GM12878 (cell line): ENCODE results near the gene GAS2. TPM values are rescaled to one million over a fixed set of nuclear protein-coding genes. Genes with fewer than 3 reads are reported as not detected.
A peak's percentile ranks its signal among the peaks of the same experiment; 100 is the strongest.

ENCODE experiments used
- ATAC-seq: fragments of 200-7000 bp; cut with Tn5 transposase; 3 replicates; pipeline ENCODE4 v1.9.1; 2020; ENCODE audit warnings: mild to moderate bottlenecking, moderate library complexity
- BruUV-seq: library from RNA; stranded (reverse); fragments of 400-500 nt; replicated peaks from 2 replicates; lab custom pipeline; 2021; lab: Mats Ljungman, UMichigan
- CTCF ChIA-PET: fragments of 300-600 bp; sonication (Branson Sonifier 250); formaldehyde crosslinking; extraction: SDS; loops from one replicate; lab custom pipeline; 2021; ENCODE audit warnings: inconsistent platforms; lab: Yijun Ruan, JAX
- POLR2A ChIA-PET: fragments of 350-600 bp; formaldehyde crosslinking; extraction: SDS; loops from one replicate; lab custom pipeline; 2021; ENCODE audit warnings: inconsistent platforms; lab: Charles Lee
- RAD21 ChIA-PET: fragments of 300-600 bp; sonication (Branson Sonifier 250); formaldehyde crosslinking; loops from one replicate; lab custom pipeline; 2023; ENCODE audit warnings: antibody characterized with exemption; ENCODE audit not compliant: unreplicated experiment; lab: Charles Lee
- SMC1A ChIA-PET: fragments of 300-600 bp; sonication (Branson Sonifier 250); formaldehyde crosslinking; loops from one replicate; lab custom pipeline; 2023; ENCODE audit not compliant: unreplicated experiment, uncharacterized antibody; lab: Charles Lee
- DNase-seq: peaks from one replicate; pipeline ENCODE4 v3.0.0-alpha.2; 2011; ENCODE audit warnings: low read depth, low spot score
- FAIRE-seq: peaks from 3 replicates; lab custom pipeline; 2011; peaks lifted over from hg19 to GRCh38; lab: Jason Lieb, UNC
- H2AFZ ChIP-seq: 2 replicates; pipeline ENCODE4 v1.6.0; 2011; ENCODE audit warnings: low read depth, low read length, control low read depth; ENCODE audit not compliant: control insufficient read depth
- H3K27ac ChIP-seq: 2 replicates; pipeline ENCODE4 v1.5.1; 2011; ENCODE audit warnings: control low read depth; ENCODE audit not compliant: control insufficient read depth, insufficient read depth
- H3K27me3 ChIP-seq, 2 experiments: replicated peaks in 1 of 2; 2 replicates each; pipeline versions ENCODE4 v1.6.0 to v1.6.1; 2011; ENCODE audit warnings: low read length in 1 of 2; ENCODE audit not compliant: control insufficient read depth in 2 of 2, insufficient read depth in 2 of 2
- H3K36me3 ChIP-seq, 2 experiments: 2 replicates each; pipeline ENCODE4 v1.5.1; 2011; ENCODE audit warnings: low read length in 1 of 2; ENCODE audit not compliant: control insufficient read depth in 2 of 2, insufficient read depth in 2 of 2
- H3K4me1 ChIP-seq: 2 replicates; pipeline ENCODE4 v1.6.1; 2011; ENCODE audit warnings: mild to moderate bottlenecking, low read length, moderate library complexity, mixed read lengths; ENCODE audit not compliant: control insufficient read depth, insufficient read depth
- H3K4me2 ChIP-seq: 2 replicates; pipeline ENCODE4 v1.6.0; 2011; ENCODE audit warnings: control low read depth; ENCODE audit not compliant: control insufficient read depth, insufficient read depth
- H3K4me3 ChIP-seq: fragments of 200-600 bp; sonication (generic); 2 replicates; pipeline ENCODE4 v1.5.1; 2016
- H3K79me2 ChIP-seq: 2 replicates; pipeline ENCODE4 v1.6.0; 2011; ENCODE audit warnings: low read length; ENCODE audit not compliant: control insufficient read depth, insufficient read depth
- H3K9ac ChIP-seq: 2 replicates; pipeline ENCODE4 v1.8.0; 2011; ENCODE audit warnings: low read length, control low read depth, mixed read lengths; ENCODE audit not compliant: control insufficient read depth, insufficient read depth
- H3K9me3 ChIP-seq: replicated peaks from 3 replicates; pipeline ENCODE4 v1.5.1; 2011; ENCODE audit warnings: mild to moderate bottlenecking, low read length; ENCODE audit not compliant: control insufficient read depth, insufficient read depth
- H4K20me1 ChIP-seq: 2 replicates; pipeline ENCODE4 v1.6.0; 2011; ENCODE audit not compliant: control insufficient read depth, insufficient read depth
- JUNB ChIP-seq: IDR thresholded peaks from 2 replicates; pipeline ENCODE4 v1.6.1; 2016; ENCODE audit warnings: antibody characterized with exemption, mild to moderate bottlenecking
- TCF12 ChIP-seq: IDR thresholded peaks from 2 replicates; pipeline ENCODE4 v1.6.1; 2011; ENCODE audit warnings: low read depth, mild to moderate bottlenecking, low read length
- WGBS: methylation state at CpG from one replicate; pipeline ENCODE4 v1.1.6; 2016; ENCODE audit warnings: low lambda C conversion rate; ENCODE audit not compliant: insufficient replicate concordance, insufficient coverage; ENCODE audit errors: missing lambda C conversion rate; 5-methylcytosine and 5-hydroxymethylcytosine counted together
- in situ Hi-C: fragments of 300-500 bp; cut with MboI; formaldehyde crosslinking; loops from 9 replicates; pipeline ENCODE4 v1.14.3; 2018; ENCODE audit warnings: mixed read lengths
- intact Hi-C: fragments of 100-400 bp; cut with micrococcal nuclease; formaldehyde crosslinking; loops from one replicate; pipeline ENCODE4 v1.14.2; 2022; ENCODE audit not compliant: unreplicated experiment
- polyA plus RNA-seq, 11 experiments: library from polyadenylated mRNA; depleted of rRNA in 4 of 11; unstranded in 6 of 11; stranded (reverse) in 5 of 11; fragments of >200 nt; fragmentation: Nextera tagmentation in 4 of 11; fragmentation: Illumina TruSeq in 1 of 11; extraction: Ambion mirVana in 4 of 11; extraction: Trizol in 1 of 11; gene quantifications; 1 replicate in 1 of 11; 2 replicates in 10 of 11; pipeline versions ENCODE4 v1.2.1 to v1.2.3, GENCODE V29; 2011 to 2016; ENCODE audit warnings: inconsistent platforms in 2 of 11, missing spikeins in 2 of 11, low read depth in 1 of 11
- total RNA-seq, 4 experiments: library from RNA; depleted of rRNA in 3 of 4; stranded (reverse); fragments of >200 nt in 3 of 4; fragmentation: Illumina TruSeq in 1 of 4; extraction: Trizol in 1 of 4; gene quantifications; 2 replicates each; pipeline versions ENCODE4 v1.2.1 to v1.2.3, GENCODE V29; 2013 to 2021
- TF ChIP-seq, protein P1 (sequence below): fragments of 450-650 bp; conservative IDR thresholded peaks from 2 replicates; pipeline ENCODE4 v1.6.1; 2017; ENCODE audit warnings: mild to moderate bottlenecking, moderate library complexity
- TF ChIP-seq, protein P2 (sequence below): fragments of 450-650 bp; IDR thresholded peaks from 2 replicates; pipeline ENCODE4 v1.6.1; 2016; ENCODE audit warnings: mild to moderate bottlenecking
- TF ChIP-seq, protein P3 (sequence below): fragments of 450-650 bp; IDR thresholded peaks from 2 replicates; pipeline ENCODE4 v1.6.1; 2017; ENCODE audit warnings: low read depth, mild to moderate bottlenecking, moderate library complexity
- TF ChIP-seq, protein P4 (sequence below): fragments of 450-650 bp; IDR thresholded peaks from 2 replicates; pipeline ENCODE4 v1.6.1; 2017; ENCODE audit warnings: mild to moderate bottlenecking, moderate library complexity
- TF ChIP-seq, protein P5 (sequence below): IDR thresholded peaks from 2 replicates; pipeline ENCODE4 v1.6.1; 2012; ENCODE audit warnings: low read depth, low read length, improper control_type of control experiment
- TF ChIP-seq, protein P6 (sequence below): IDR thresholded peaks from 2 replicates; pipeline ENCODE4 v1.6.1; 2011; ENCODE audit warnings: borderline replicate concordance, low read depth, mild to moderate bottlenecking, moderate library complexity, low read length; ENCODE audit not compliant: insufficient read depth, poor library complexity, severe bottlenecking

Gene GAS2
- total and polyA plus RNA-seq, 10 of the 15 experiments (the other 5 are each of a cell fraction or from before 2014, with no cell fraction given), result 16.4 to 81.4 (median 26.2) TPM

DNA sequence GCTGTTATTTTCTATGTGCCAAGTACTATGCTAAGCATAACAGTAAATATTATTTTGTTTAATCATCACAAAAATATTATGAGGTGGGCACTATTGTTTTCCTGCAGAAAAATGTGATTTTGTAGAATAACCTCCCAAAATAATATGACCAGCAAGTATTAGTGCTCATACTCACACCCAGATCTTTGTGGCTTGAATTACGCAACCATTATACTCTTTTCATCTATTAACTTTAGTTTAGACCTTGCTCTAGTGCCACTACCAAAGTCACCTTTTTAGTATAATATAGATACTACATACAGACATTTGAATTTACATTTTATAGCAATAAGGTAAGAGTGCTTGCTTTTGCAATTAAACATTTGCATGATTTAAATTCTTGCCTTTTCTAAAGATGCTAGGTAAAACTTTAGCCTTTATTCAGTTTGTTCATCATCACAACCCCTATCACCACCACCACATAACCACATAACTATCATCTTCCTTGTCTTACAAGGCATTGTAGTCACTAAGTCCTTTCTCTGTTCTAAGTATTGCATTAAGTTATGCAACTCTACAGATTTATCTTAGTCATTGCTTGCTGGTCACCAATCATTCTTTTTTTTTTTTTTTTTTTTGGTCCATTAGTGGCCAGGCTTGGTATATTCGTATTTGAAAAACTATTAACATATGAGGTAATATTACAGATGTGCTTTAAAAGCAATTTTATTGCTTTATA is 68.4 kb downstream of the GAS2 start:
- Histone ChIP-seq H3K4me2 (no peak overlapping the region), H3K36me3 (no peaks in the 10 kb centered on the region), H3K27ac (no peak overlapping the region), H3K4me1 (no peaks in the 10 kb centered on the region), H3K9me3 (no peaks in the 10 kb centered on the region), H3K4me3 (no peak overlapping the region), H3K27me3 (no peaks in the 10 kb centered on the region), H3K9ac (no peak overlapping the region), H3K79me2 (no peaks in the 10 kb centered on the region), H4K20me1 (no peaks in the 10 kb centered on the region), H2AFZ (no peak overlapping the region)
- no TSS peak for BruUV-seq
- FAIRE-seq (peak; percentile 23), DNase-seq (no peak), ATAC-seq (peak; percentile 72)
- SMC1A ChIA-PET, result interaction anchor here (1.0 to 3.8 kb wide), 5 partner anchors 36 to 64 kb away, joined by 3 to 12 read pairs (median 4); no protein-coding TSS in a partner anchor
- intact Hi-C loops, result no loop called here
- 20% methylated on average over 2 of the region's 2 CpGs for WGBS
- in situ Hi-C loops, result no loop called here
- CTCF ChIA-PET, result interaction anchor here (1.5 to 3.8 kb wide), 2 partner anchors 15 to 53 kb away, joined by 4 to 28 read pairs; no protein-coding TSS in a partner anchor
- POLR2A ChIA-PET, result no interaction called here
- RAD21 ChIA-PET, result no interaction called here
- TF ChIP-seq, protein P1, sequence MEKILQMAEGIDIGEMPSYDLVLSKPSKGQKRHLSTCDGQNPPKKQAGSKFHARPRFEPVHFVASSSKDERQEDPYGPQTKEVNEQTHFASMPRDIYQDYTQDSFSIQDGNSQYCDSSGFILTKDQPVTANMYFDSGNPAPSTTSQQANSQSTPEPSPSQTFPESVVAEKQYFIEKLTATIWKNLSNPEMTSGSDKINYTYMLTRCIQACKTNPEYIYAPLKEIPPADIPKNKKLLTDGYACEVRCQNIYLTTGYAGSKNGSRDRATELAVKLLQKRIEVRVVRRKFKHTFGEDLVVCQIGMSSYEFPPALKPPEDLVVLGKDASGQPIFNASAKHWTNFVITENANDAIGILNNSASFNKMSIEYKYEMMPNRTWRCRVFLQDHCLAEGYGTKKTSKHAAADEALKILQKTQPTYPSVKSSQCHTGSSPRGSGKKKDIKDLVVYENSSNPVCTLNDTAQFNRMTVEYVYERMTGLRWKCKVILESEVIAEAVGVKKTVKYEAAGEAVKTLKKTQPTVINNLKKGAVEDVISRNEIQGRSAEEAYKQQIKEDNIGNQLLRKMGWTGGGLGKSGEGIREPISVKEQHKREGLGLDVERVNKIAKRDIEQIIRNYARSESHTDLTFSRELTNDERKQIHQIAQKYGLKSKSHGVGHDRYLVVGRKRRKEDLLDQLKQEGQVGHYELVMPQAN, result no peak
- TF ChIP-seq, protein P2, sequence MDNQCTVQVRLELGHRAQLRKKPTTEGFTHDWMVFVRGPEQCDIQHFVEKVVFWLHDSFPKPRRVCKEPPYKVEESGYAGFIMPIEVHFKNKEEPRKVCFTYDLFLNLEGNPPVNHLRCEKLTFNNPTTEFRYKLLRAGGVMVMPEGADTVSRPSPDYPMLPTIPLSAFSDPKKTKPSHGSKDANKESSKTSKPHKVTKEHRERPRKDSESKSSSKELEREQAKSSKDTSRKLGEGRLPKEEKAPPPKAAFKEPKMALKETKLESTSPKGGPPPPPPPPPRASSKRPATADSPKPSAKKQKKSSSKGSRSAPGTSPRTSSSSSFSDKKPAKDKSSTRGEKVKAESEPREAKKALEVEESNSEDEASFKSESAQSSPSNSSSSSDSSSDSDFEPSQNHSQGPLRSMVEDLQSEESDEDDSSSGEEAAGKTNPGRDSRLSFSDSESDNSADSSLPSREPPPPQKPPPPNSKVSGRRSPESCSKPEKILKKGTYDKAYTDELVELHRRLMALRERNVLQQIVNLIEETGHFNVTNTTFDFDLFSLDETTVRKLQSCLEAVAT, result no peak
- TF ChIP-seq TCF12 (no peak), JUNB (no peak)
- TF ChIP-seq, protein P3, sequence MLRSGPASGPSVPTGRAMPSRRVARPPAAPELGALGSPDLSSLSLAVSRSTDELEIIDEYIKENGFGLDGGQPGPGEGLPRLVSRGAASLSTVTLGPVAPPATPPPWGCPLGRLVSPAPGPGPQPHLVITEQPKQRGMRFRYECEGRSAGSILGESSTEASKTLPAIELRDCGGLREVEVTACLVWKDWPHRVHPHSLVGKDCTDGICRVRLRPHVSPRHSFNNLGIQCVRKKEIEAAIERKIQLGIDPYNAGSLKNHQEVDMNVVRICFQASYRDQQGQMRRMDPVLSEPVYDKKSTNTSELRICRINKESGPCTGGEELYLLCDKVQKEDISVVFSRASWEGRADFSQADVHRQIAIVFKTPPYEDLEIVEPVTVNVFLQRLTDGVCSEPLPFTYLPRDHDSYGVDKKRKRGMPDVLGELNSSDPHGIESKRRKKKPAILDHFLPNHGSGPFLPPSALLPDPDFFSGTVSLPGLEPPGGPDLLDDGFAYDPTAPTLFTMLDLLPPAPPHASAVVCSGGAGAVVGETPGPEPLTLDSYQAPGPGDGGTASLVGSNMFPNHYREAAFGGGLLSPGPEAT, result no peak
- TF ChIP-seq, protein P4, sequence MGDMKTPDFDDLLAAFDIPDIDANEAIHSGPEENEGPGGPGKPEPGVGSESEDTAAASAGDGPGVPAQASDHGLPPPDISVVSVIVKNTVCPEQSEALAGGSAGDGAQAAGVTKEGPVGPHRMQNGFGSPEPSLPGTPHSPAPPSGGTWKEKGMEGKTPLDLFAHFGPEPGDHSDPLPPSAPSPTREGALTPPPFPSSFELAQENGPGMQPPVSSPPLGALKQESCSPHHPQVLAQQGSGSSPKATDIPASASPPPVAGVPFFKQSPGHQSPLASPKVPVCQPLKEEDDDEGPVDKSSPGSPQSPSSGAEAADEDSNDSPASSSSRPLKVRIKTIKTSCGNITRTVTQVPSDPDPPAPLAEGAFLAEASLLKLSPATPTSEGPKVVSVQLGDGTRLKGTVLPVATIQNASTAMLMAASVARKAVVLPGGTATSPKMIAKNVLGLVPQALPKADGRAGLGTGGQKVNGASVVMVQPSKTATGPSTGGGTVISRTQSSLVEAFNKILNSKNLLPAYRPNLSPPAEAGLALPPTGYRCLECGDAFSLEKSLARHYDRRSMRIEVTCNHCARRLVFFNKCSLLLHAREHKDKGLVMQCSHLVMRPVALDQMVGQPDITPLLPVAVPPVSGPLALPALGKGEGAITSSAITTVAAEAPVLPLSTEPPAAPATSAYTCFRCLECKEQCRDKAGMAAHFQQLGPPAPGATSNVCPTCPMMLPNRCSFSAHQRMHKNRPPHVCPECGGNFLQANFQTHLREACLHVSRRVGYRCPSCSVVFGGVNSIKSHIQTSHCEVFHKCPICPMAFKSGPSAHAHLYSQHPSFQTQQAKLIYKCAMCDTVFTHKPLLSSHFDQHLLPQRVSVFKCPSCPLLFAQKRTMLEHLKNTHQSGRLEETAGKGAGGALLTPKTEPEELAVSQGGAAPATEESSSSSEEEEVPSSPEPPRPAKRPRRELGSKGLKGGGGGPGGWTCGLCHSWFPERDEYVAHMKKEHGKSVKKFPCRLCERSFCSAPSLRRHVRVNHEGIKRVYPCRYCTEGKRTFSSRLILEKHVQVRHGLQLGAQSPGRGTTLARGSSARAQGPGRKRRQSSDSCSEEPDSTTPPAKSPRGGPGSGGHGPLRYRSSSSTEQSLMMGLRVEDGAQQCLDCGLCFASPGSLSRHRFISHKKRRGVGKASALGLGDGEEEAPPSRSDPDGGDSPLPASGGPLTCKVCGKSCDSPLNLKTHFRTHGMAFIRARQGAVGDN, result no peak
- TF ChIP-seq, protein P5, sequence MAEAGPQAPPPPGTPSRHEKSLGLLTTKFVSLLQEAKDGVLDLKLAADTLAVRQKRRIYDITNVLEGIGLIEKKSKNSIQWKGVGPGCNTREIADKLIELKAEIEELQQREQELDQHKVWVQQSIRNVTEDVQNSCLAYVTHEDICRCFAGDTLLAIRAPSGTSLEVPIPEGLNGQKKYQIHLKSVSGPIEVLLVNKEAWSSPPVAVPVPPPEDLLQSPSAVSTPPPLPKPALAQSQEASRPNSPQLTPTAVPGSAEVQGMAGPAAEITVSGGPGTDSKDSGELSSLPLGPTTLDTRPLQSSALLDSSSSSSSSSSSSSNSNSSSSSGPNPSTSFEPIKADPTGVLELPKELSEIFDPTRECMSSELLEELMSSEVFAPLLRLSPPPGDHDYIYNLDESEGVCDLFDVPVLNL, result no peak
- TF ChIP-seq, protein P6, sequence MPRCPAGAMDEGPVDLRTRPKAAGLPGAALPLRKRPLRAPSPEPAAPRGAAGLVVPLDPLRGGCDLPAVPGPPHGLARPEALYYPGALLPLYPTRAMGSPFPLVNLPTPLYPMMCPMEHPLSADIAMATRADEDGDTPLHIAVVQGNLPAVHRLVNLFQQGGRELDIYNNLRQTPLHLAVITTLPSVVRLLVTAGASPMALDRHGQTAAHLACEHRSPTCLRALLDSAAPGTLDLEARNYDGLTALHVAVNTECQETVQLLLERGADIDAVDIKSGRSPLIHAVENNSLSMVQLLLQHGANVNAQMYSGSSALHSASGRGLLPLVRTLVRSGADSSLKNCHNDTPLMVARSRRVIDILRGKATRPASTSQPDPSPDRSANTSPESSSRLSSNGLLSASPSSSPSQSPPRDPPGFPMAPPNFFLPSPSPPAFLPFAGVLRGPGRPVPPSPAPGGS, result no peak
